HUES48 (cell line): ENCODE measurements around the gene SUSD6.

Experiments
- H3K27ac ChIP-seq: one replicate; pipeline ENCODE4 v1.7.0; 2013; ENCODE audit warnings: low read depth, low read length, inconsistent platforms
- H3K27me3 ChIP-seq: 2 replicates; pipeline ENCODE4 v1.6.1; 2013; ENCODE audit warnings: mild to moderate bottlenecking, low read length; ENCODE audit not compliant: control insufficient read depth, insufficient read depth
- H3K36me3 ChIP-seq: 2 replicates; pipeline ENCODE4 v1.6.1; 2013; ENCODE audit warnings: low read length; ENCODE audit not compliant: control insufficient read depth, insufficient read depth
- H3K4me1 ChIP-seq: 2 replicates; pipeline ENCODE4 v1.6.1; 2013; ENCODE audit warnings: mild to moderate bottlenecking, low read length; ENCODE audit not compliant: control insufficient read depth, insufficient read depth
- H3K4me3 ChIP-seq: 2 replicates; pipeline ENCODE4 v1.5.1; 2013; ENCODE audit warnings: mild to moderate bottlenecking, low read depth, low read length
- H3K9ac ChIP-seq: 2 replicates; pipeline ENCODE4 v1.6.1; 2013; ENCODE audit warnings: mild to moderate bottlenecking, low read depth, low read length, moderate library complexity
- H3K9me3 ChIP-seq: 2 replicates; pipeline ENCODE4 v1.6.1; 2013; ENCODE audit warnings: low read length; ENCODE audit not compliant: control insufficient read depth, insufficient read depth

SUSD6 gene

GRCh38 chr14:69648480-69649451 lies 37.4 kb downstream of the SUSD6 start:
- no peak overlapping the region; the same call in 1 of the 2 replicates for H3K4me3 ChIP-seq
- H3K4me1 ChIP-seq, result peaks cover 31% of the 10 kb centered on the region
- no peaks in the 10 kb centered on the region for H3K36me3 ChIP-seq
- no peaks in the 10 kb centered on the region for H3K9me3 ChIP-seq
- H3K9ac ChIP-seq, result no peak overlapping the region
- no peaks in the 10 kb centered on the region for H3K27me3 ChIP-seq
- peak overlapping the region; percentile 31 for H3K27ac ChIP-seq

DNA sequence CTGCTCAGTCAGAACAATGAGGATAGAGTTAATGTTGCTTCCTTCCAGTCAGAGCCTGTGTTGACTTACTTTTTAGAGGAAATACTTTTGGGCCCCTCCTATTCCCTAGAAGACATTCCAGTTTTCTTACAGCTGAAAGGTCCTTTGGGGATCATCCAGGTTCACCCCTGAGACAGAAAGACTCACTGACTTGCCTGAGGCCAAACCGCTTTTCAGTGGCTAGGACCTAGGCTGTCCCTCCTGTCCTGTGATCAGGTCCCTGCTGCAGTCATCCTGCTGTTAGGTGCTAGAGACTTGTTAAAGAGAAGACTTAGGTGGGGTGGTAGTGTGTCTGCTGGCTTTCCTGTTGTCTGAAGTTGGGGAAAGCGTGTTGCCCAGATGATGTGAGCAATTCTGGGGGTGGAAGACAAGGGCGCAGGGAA lies 39.6 kb downstream of the SUSD6 start:
- no peak overlapping the region for H3K9ac ChIP-seq
- peaks cover 31% of the 10 kb centered on the region for H3K4me1 ChIP-seq
- no peak overlapping the region for H3K4me3 ChIP-seq
- peak overlapping the region; percentile 29 for H3K27ac ChIP-seq
- no peaks in the 10 kb centered on the region for H3K27me3 ChIP-seq
- no peaks in the 10 kb centered on the region for H3K36me3 ChIP-seq
- no peaks in the 10 kb centered on the region for H3K9me3 ChIP-seq

- H3K27ac ChIP-seq, result no peak overlapping the region
- H3K27me3 ChIP-seq, result no peaks in the 10 kb centered on the region
- H3K4me3 ChIP-seq, result no peak overlapping the region
- H3K9ac ChIP-seq, result no peak overlapping the region
- no peaks in the 10 kb centered on the region for H3K36me3 ChIP-seq
- peaks cover 31% of the 10 kb centered on the region for H3K4me1 ChIP-seq
- H3K9me3 ChIP-seq, result no peaks in the 10 kb centered on the region
Observed at GRCh38 chr14:69651664-69652063, 40.3 kb downstream of the SUSD6 start.

DNA sequence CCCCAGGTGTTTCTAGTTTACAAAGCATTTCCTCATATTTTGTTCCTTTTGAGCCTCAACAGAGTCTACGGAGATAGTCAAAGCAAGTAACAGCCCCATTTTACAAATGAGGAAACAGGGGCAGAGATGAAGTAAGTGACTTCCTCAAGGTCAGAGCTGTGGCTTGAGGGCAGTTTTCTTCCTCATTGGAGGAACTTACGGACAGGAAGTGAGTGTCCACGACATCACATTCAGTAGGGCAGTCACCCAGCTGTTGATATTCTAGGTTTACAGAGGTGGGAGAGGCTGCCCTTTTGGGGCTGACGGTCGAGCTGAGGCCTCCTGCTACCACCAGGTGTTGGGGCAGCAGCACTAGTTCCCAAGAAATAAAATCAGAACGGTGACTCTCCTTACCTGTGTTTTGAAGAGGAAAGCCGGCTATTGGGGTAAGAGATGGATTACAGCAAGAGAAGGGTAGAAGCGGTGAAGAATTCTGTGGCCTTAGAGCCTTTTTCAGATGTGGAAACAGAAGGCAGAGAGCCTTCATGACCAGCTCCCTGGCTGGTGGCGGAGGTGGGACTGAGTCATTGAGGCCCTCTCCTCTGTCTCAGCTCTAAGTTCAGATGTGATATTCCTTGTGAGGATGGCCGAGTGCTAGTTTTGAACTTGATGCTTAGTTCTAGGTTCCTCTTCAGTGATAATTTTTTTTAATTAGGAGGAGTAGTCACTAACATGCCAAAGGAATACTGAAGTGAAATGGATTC lies 41.7 kb downstream of the SUSD6 start:
- H3K27me3 ChIP-seq, result no peaks in the 10 kb centered on the region
- no peak overlapping the region for H3K4me3 ChIP-seq
- no peaks in the 10 kb centered on the region for H3K9me3 ChIP-seq
- peaks cover 37% of the 10 kb centered on the region for H3K4me1 ChIP-seq
- H3K9ac ChIP-seq, result no peak overlapping the region
- no peaks in the 10 kb centered on the region for H3K36me3 ChIP-seq
- H3K27ac ChIP-seq, result no peak overlapping the region

DNA sequence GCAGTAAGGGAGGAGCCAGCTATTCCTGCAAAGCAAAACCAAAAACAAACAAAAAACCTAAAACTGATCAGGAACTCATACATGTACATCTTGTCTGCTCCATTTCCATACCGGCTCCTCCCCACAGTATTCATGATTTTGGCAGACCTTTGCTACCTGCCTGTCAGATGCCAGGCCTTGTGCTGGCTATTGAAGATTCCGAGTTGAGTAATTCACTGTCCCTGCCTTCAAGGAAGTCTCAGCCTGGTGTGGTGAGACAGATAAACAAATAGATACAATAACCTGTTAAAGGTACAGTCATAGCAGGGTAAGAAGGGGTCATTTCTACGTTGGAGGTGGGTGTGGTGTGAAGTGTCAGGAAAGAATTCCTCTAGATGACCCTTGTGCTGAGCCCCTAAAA lies 42.7 kb downstream of the SUSD6 start:
- Histone ChIP-seq H3K36me3 (no peaks in the 10 kb centered on the region), H3K4me1 (peaks cover 37% of the 10 kb centered on the region), H3K27me3 (no peaks in the 10 kb centered on the region), H3K27ac (no peak overlapping the region), H3K4me3 (no peak overlapping the region), H3K9ac (no peak overlapping the region), H3K9me3 (no peaks in the 10 kb centered on the region)

- Histone ChIP-seq H3K27ac (peak overlapping the region; percentile 81), H3K9ac (0 out of 2 replicates have a peak overlapping the region, but pooled peaks have one; percentile 3), H3K9me3 (no peaks in the 10 kb centered on the region), H3K4me3 (no peak overlapping the region), H3K4me1 (peaks cover 31% of the 10 kb centered on the region), H3K36me3 (no peaks in the 10 kb centered on the region), H3K27me3 (no peaks in the 10 kb centered on the region)
Observed at GRCh38 chr14:69657950-69658355, 46.6 kb downstream of the SUSD6 start.

GRCh38 chr14:69658664-69659261 lies 47.4 kb downstream of the SUSD6 start:
- Histone ChIP-seq H3K27me3 (no peaks in the 10 kb centered on the region), H3K9me3 (no peaks in the 10 kb centered on the region), H3K9ac (no peak overlapping the region), H3K27ac (peak overlapping the region; percentile 81), H3K4me3 (no peak overlapping the region), H3K4me1 (peaks cover 36% of the 10 kb centered on the region), H3K36me3 (no peaks in the 10 kb centered on the region)

- no peak overlapping the region for H3K9ac ChIP-seq
- no peak overlapping the region for H3K27ac ChIP-seq
- peaks cover 36% of the 10 kb centered on the region for H3K4me1 ChIP-seq
- no peaks in the 10 kb centered on the region for H3K36me3 ChIP-seq
- no peak overlapping the region for H3K4me3 ChIP-seq
- H3K27me3 ChIP-seq, result no peaks in the 10 kb centered on the region
- H3K9me3 ChIP-seq, result no peaks in the 10 kb centered on the region
Observed at GRCh38 chr14:69660344-69661193, 49.2 kb downstream of the SUSD6 start.

GRCh38 chr14:69661194-69661537 lies 49.8 kb downstream of the SUSD6 start:
- H3K27me3 ChIP-seq, result no peaks in the 10 kb centered on the region
- no peak overlapping the region for H3K27ac ChIP-seq
- no peaks in the 10 kb centered on the region for H3K36me3 ChIP-seq
- peaks cover 36% of the 10 kb centered on the region for H3K4me1 ChIP-seq
- H3K9me3 ChIP-seq, result no peaks in the 10 kb centered on the region
- H3K9ac ChIP-seq, result no peak overlapping the region
- no peak overlapping the region for H3K4me3 ChIP-seq

DNA sequence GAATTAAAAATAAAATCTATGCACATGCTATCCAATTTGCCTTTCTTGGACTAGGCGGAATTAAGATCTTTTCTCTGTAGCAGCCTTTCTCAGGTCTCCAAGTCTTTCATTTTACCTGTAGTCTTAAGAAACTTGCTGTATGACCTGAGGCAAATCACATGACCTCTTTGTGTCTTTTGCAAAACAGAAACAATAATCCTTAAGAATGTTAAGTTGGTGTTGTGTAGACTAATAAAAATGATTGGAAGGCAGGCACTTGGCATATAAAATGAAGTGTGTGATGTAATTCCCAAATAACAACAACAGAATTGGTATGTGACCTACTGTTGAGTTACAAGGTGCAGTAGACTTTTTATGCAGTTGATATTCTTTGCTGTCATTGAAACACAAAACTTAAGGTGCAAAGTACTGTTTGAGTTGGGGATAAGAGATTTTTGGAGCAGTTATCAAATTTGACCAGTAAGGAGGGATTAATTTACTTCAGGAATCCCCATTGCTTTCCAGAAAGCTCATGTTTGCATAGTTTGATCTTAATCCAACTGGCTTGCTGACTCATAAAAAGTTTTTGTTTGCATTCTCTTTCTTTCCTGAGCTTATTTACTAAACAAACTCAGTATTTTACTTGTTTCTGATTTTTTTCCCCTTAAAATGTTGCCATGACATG lies 51.4 kb downstream of the SUSD6 start:
- no peaks in the 10 kb centered on the region for H3K36me3 ChIP-seq
- no peak overlapping the region for H3K4me3 ChIP-seq
- no peak overlapping the region for H3K27ac ChIP-seq
- H3K9ac ChIP-seq, result no peak overlapping the region
- H3K9me3 ChIP-seq, result no peaks in the 10 kb centered on the region
- H3K27me3 ChIP-seq, result no peaks in the 10 kb centered on the region
- peaks cover 32% of the 10 kb centered on the region for H3K4me1 ChIP-seq
